OCI-LY1 (cell line): ENCODE measurements around the gene AGRP.

ENCODE experiments used
- H2AFZ ChIP-seq: fragments of 200-600 bp; sonication (generic), shearing (Covaris generic); 2 replicates; pipeline ENCODE4 v1.6.0; 2014; ENCODE audit warnings: antibody characterized with exemption, mild to moderate bottlenecking, low read length
- H3F3A ChIP-seq: fragments of 200-600 bp; sonication (generic), shearing (Covaris generic); 2 replicates; pipeline ENCODE4 v1.6.0; 2014; ENCODE audit warnings: mild to moderate bottlenecking, antibody characterized with exemption, low read length, moderate library complexity; ENCODE audit not compliant: insufficient read depth
- H3K27ac ChIP-seq: fragments of 200-600 bp; sonication (generic); 2 replicates; pipeline ENCODE4 v1.5.1; 2014; ENCODE audit warnings: low read length, mixed run types, mild to moderate bottlenecking, low read depth; ENCODE audit not compliant: poor library complexity, severe bottlenecking
- H3K27me3 ChIP-seq: fragments of 200-600 bp; sonication (generic); 2 replicates; pipeline ENCODE4 v1.6.0; 2014; ENCODE audit warnings: antibody characterized with exemption, mild to moderate bottlenecking, low read length, moderate library complexity; ENCODE audit not compliant: insufficient read depth
- H3K36me3 ChIP-seq: fragments of 200-600 bp; sonication (generic); 2 replicates; pipeline ENCODE4 v1.6.1; 2014; ENCODE audit warnings: mild to moderate bottlenecking, antibody characterized with exemption, low read length, moderate library complexity, mixed read lengths; ENCODE audit not compliant: insufficient read depth
- H3K4me1 ChIP-seq: fragments of 200-600 bp; sonication (generic); 2 replicates; pipeline ENCODE4 v1.5.1; 2014; ENCODE audit warnings: mild to moderate bottlenecking, low read length, moderate library complexity; ENCODE audit not compliant: insufficient read depth, severe bottlenecking
- H3K4me2 ChIP-seq: fragments of 200-600 bp; sonication (generic), shearing (Covaris generic); 2 replicates; pipeline ENCODE4 v1.6.1; 2014; ENCODE audit warnings: low read length
- H3K4me3 ChIP-seq: fragments of 200-600 bp; sonication (generic); 2 replicates; pipeline ENCODE4 v1.5.1; 2014; ENCODE audit warnings: low read length, low read depth, mild to moderate bottlenecking, mixed read lengths; ENCODE audit not compliant: poor library complexity, severe bottlenecking
- H3K79me2 ChIP-seq: fragments of 200-600 bp; shearing (Covaris generic); 2 replicates; pipeline ENCODE4 v1.6.1; 2016; ENCODE audit warnings: mixed run types, low read length, mixed read lengths; ENCODE audit not compliant: insufficient read depth
- H3K9ac ChIP-seq: fragments of 200-600 bp; sonication (generic), shearing (Covaris generic); 2 replicates; pipeline ENCODE4 v1.6.1; 2014; ENCODE audit warnings: mild to moderate bottlenecking, low read length, mixed read lengths
- H3K9me2 ChIP-seq: fragments of 200-600 bp; sonication (generic), shearing (Covaris generic); 2 replicates; pipeline ENCODE4 v1.6.1; 2014; ENCODE audit warnings: low read depth, mild to moderate bottlenecking, low read length, mixed read lengths
- H3K9me3 ChIP-seq: fragments of 200-600 bp; shearing (Covaris generic); 2 replicates; pipeline ENCODE4 v1.6.1; 2014; ENCODE audit warnings: low read length, mixed read lengths
- H4K20me1 ChIP-seq: fragments of 200-600 bp; sonication (generic), shearing (Covaris generic); 2 replicates; pipeline ENCODE4 v1.6.0; 2016; ENCODE audit warnings: mild to moderate bottlenecking, low read length; ENCODE audit not compliant: insufficient read depth
- CTCF ChIP-seq: fragments of 200-600 bp; sonication (generic), shearing (Covaris generic); IDR thresholded peaks from 2 replicates; pipeline ENCODE4 v1.5.1; 2017; ENCODE audit warnings: mild to moderate bottlenecking, antibody characterized with exemption, low read length, moderate library complexity, mixed read lengths
- EZH2 ChIP-seq: fragments of 200-600 bp; sonication (generic), shearing (Covaris generic); IDR thresholded peaks from 2 replicates; pipeline ENCODE4 v1.8.0; 2017; ENCODE audit warnings: borderline replicate concordance, mixed run types, mild to moderate bottlenecking, antibody characterized with exemption, low read length, moderate library complexity, mixed read lengths

Gene AGRP

GRCh38 chr16:67438824-67439393, 44.4 kb downstream of the AGRP start:
- no peaks in the 10 kb centered on the region for H3K79me2 ChIP-seq

DNA sequence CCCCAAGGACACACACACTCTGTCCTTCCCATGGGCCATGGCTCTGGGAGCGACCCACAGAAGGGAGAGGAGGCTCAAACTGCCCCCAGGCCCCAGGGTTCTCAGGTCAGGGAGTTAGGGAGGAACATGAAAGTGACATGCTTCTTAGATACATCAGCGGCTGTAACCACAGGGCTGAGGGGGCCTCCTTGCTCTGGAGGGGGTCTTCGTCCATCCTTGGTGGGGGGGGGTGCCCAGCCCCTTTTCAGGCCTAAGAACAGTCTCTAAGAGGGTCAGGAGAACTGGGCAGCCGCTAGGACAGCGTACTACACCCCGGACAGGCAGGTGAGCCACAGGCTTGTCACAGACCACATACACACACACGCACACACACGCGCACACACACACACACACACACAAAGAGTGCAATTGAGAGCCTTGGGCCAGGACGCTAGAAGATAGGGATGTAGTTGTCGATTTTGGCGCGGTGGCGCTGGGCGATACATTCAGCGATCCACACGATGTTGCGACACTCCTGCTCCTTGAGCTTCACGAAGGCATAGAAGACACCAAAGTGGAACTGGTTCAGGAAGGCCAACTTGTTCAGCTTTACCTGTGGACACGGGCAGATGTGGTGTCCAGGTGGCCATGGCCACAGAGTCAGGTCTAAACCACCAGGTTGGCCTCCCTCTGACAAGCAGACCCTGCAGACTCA, 45.1 kb downstream of the AGRP start:
- Histone ChIP-seq H3K4me1 (no peaks in the 10 kb centered on the region), H3K36me3 (peaks cover 42% of the 10 kb centered on the region), H4K20me1 (no peaks in the 10 kb centered on the region), H3K27me3 (no peaks in the 10 kb centered on the region), H3K9me3 (no peaks in the 10 kb centered on the region), H3K4me3 (no peak overlapping the region), H3K9me2 (no peaks in the 10 kb centered on the region), H3F3A (no peaks in the 10 kb centered on the region), H3K27ac (no peak overlapping the region), H3K9ac (no peak overlapping the region), H3K79me2 (no peaks in the 10 kb centered on the region), H2AFZ (no peak overlapping the region), H3K4me2 (no peak overlapping the region)
- TF ChIP-seq CTCF, result no peak
- no peak for TF ChIP-seq EZH2

More at GRCh38 chr16:67438824-67439393, 44.4 kb downstream of the AGRP start:
- Histone ChIP-seq H3K4me1 (no peaks in the 10 kb centered on the region), H3F3A (no peaks in the 10 kb centered on the region), H3K27me3 (no peaks in the 10 kb centered on the region), H3K27ac (no peak overlapping the region), H2AFZ (no peak overlapping the region), H4K20me1 (no peaks in the 10 kb centered on the region), H3K9me3 (no peaks in the 10 kb centered on the region), H3K9me2 (no peaks in the 10 kb centered on the region), H3K9ac (no peak overlapping the region), H3K4me2 (no peak overlapping the region), H3K36me3 (peaks cover 47% of the 10 kb centered on the region), H3K4me3 (no peak overlapping the region)
- TF ChIP-seq EZH2 (no peak), CTCF (no peak)

DNA sequence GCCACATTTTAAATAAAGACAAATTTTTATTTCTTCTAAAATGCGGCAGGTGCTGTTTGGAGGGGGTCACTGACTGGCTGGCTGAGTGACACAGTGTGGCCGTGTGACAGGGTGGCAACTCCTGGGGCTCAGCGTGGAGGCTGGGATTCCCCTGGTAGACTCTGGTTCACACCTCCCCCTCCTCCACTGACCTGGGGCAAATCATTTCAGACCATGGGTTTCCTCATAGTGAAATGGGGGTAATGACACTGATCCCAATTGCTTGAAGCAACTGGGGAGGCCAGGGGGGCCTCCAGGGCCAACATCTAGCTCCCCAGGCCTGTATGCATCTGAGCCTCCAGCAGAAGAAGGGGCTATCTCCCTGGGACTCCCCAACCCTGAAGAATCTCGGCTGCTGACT, 45.8 kb downstream of the AGRP start:
- Histone ChIP-seq H3K4me3 (no peak overlapping the region), H3K4me1 (no peaks in the 10 kb centered on the region), H3K9me2 (no peaks in the 10 kb centered on the region), H3K27ac (no peak overlapping the region), H3K36me3 (peaks cover 35% of the 10 kb centered on the region), H3K79me2 (no peaks in the 10 kb centered on the region), H3K4me2 (no peak overlapping the region), H3K9me3 (no peaks in the 10 kb centered on the region), H3K27me3 (no peaks in the 10 kb centered on the region), H3F3A (no peaks in the 10 kb centered on the region), H2AFZ (no peak overlapping the region), H4K20me1 (no peaks in the 10 kb centered on the region), H3K9ac (no peak overlapping the region)
- no peak for TF ChIP-seq CTCF
- TF ChIP-seq EZH2, result no peak
